Stimulated activated naive CD8-positive, alpha-beta T cell treated with anti-CD3 and anti-CD28 coated beads, Interleukin-15, amount 100 ng/mL, for 72 hours (primary cell): ENCODE data around the gene S1PR5.
"Not testable (repeated sequence)": the region's sequence is repeated elsewhere in the genome, so short reads cannot be mapped to it uniquely, and the experiment has no call there.

ENCODE experiments used
- ATAC-seq: fragments of 150-1000 bp; cut with Tn5 transposase; 2 replicates; pipeline ENCODE4 v1.10.0; 2021; ENCODE audit warnings: mild to moderate bottlenecking, moderate library complexity
- DNase-seq, 2 donors: peaks; one replicate each; pipeline ENCODE4 v3.0.0; 2021 to 2022
- H3K27ac Mint-ChIP-seq, 2 donors: one replicate each; pipeline ENCODE4 v1.8.0; 2022; ENCODE audit warnings: mild to moderate bottlenecking in 2 of 2, mixed read lengths in 2 of 2, moderate library complexity in 2 of 2
- H3K27me3 Mint-ChIP-seq: one replicate; pipeline ENCODE4 v1.8.0; 2022; ENCODE audit warnings: mixed read lengths
- H3K4me1 Mint-ChIP-seq: one replicate; pipeline ENCODE4 v1.8.0; 2022; ENCODE audit warnings: mild to moderate bottlenecking, mixed read lengths
- H3K4me3 Mint-ChIP-seq, 2 donors: one replicate each; pipeline ENCODE4 v1.8.0; 2022; ENCODE audit warnings: mild to moderate bottlenecking in 2 of 2, mixed read lengths in 2 of 2, moderate library complexity in 1 of 2
- H3K9me3 Mint-ChIP-seq, 2 donors: one replicate each; pipeline ENCODE4 v1.8.0; 2022; ENCODE audit warnings: mixed read lengths in 2 of 2

The S1PR5 gene

DNA sequence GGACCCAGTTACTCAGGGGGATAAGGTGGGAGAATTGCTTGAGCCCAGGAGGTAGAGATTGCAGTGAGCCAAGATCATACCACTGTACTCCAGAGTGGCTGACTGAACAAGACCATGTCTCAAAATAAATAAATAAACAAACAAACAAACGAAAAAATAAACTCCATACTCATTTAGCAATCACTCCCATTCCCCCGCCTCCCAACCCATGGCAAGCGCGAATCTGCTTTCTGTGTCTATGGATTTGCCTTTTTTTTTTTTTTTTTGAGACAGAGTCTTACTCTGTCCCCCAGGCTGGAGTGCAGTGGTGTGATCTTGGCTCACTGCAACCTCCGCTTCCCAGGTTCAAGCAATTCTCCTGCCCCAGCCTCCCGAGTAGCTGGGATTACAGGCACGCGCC, 9.6 kb upstream of the S1PR5 start:
- not testable (repeated sequence) for DNase-seq, ATAC-seq, H3K4me3 Mint-ChIP-seq, H3K27me3 Mint-ChIP-seq, H3K27ac Mint-ChIP-seq, H3K9me3 Mint-ChIP-seq, H3K4me1 Mint-ChIP-seq

DNA sequence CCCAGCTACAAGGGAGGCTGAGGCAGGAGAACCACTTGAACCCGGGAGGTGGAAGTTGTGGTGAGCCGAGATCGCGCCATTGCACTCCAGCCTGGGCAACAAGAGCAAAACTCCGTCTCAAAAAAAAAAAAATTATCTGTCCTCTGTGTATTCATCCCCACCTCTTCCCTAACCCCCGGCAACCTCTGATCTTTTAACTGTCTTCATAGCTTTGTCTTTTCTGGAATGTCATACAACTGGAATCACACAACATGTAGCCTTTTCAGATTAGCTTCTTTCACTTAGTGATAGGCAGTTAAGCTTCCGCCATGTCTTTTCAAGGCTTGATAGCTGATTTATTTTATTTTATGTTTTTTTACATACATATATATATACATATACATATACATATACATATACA, 8.4 kb upstream of the S1PR5 start:
- Mint-ChIP-seq H3K27ac (no peak overlapping the region), H3K27me3 (no peaks in the 10 kb centered on the region), H3K4me3 (no peak overlapping the region), H3K9me3 (no peaks in the 10 kb centered on the region), H3K4me1 (no peaks in the 10 kb centered on the region)
- ATAC-seq (no peak), DNase-seq (no peak)

DNA sequence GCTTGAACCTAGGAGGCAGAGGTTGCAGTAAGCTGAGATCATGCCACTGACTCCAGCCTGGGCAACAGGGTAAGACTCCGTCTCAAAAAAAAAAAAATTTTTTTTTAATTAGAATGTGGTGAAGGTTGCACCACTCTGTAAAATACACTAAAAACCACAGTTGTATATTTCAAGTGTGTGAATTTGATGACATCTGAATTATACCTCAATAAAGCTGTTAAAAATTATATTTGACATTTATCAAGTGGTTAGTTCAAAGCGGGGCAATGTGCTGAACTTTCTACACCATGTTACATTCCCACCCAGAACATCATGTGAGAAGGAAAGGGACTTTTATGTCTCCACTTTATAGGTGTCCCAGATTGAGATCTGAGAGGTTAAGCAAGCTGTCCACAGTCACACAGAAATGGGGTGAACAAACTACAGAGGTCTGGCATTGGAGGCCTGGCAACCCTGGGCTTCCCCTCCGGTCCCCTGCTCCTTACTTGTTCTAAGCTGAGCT, 5.9 kb upstream of the S1PR5 start:
- Mint-ChIP-seq H3K4me1 (peaks cover 16% of the 10 kb centered on the region), H3K27me3 (peaks cover 21% of the 10 kb centered on the region), H3K9me3 (no peaks in the 10 kb centered on the region), H3K27ac (no peak overlapping the region), H3K4me3 (no peak overlapping the region)
- ATAC-seq (no peak), DNase-seq (no peak)

DNA sequence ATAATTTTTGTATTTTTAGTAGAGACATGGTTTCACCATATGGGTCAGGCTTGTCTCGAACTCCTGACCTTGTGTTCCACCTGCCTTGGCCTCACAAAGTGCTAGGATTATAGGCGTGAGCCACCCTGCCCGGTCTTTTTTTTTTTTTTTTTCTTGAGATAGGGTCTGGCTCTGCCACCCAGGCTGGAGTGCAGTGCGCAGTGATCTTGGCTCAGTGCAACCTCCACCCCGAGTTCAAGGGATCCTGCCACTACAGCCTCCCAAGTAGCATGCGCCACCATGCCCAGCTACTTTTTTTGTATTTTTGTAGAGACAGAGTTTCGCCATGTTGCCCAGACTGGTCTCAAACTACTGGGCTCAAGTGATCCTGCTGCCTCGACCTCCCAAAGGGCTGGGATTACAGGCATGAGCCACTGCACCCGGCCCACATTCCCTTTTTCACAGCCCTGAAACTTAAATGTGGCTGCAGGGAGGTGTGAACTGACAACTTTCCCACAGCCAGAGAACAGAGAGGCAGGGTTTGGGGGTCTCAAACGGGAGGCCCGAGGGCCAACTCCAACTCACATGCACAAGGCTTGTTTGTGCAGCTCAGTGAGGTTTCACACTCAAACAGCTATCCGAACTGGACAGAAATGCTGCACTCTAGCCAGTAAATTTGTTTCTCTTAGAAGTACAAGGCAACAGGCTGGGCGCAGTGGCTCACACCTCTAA, 4.4 kb upstream of the S1PR5 start:
- Mint-ChIP-seq H3K27me3 (peaks cover 33% of the 10 kb centered on the region), H3K4me1 (peaks cover 26% of the 10 kb centered on the region), H3K4me3 (no peak overlapping the region), H3K9me3 (no peaks in the 10 kb centered on the region), H3K27ac (no peak overlapping the region)
- DNase-seq (no peak), ATAC-seq (no peak)

DNA sequence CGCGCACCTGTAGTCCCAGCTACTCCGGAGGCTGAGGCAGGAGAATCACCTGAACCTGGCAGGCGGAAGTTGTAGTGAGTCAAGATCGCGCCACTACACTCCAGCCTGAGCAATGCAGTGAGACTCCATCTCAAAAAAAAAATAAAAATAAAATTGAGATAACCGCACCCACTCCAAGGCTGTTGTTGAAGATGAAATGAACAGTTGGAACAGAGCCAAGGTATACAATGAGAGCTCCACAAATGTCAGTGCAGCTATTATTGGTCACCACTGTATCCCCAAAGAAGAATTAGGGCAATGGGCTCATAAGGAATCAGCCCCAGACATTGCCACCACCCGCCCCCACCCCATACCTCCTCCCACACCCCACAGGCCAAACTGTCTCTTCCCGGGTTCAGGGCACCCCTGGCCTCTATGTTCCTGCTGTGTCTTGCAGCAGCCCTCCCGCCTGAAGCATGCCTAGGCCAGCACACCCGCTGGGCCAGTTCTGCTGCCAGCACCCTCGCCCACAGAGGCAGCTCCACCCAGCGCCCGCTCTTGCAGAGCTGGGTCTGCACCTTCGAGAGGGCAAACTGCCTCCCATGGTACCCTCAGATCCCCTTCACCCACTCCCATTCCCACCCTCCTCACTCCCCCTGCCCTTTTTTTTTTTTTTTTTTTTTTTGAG, 3.5 kb upstream of the S1PR5 start:
- peaks cover 28% of the 10 kb centered on the region for H3K4me1 Mint-ChIP-seq
- H3K4me3 Mint-ChIP-seq: no peak overlapping the region
- ATAC-seq (no peak), DNase-seq (no peak)
- no peak overlapping the region for H3K27ac Mint-ChIP-seq
- H3K27me3 Mint-ChIP-seq: peaks cover 41% of the 10 kb centered on the region
- H3K9me3 Mint-ChIP-seq: no peaks in the 10 kb centered on the region

DNA sequence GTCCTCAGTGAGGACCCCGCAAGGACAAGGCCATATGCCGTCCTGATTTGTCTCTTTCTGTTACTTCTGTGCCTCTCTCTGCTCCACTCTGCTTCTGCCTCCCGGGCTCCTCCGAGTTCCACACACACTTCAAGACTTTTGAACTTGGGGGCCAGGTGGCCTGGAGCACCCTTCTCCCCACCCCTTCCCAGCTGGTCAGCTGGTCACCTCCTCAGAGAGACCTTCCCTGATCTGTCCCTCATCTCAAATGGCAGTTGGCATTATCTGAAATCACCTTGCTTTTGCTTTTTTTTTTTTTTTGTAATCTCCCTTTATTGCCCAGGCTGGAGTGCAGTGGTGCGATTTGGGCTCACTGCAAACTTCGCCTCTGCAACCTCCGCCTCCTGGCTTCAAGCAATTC, 2.2 kb upstream of the S1PR5 start:
- ATAC-seq: no peak
- Mint-ChIP-seq H3K9me3 (no peaks in the 10 kb centered on the region), H3K27me3 (peaks cover 55% of the 10 kb centered on the region), H3K4me3 (peak overlapping the region; percentile 23 to 75), H3K27ac (no peak overlapping the region), H3K4me1 (peaks cover 34% of the 10 kb centered on the region)
- DNase-seq: no peak

DNA sequence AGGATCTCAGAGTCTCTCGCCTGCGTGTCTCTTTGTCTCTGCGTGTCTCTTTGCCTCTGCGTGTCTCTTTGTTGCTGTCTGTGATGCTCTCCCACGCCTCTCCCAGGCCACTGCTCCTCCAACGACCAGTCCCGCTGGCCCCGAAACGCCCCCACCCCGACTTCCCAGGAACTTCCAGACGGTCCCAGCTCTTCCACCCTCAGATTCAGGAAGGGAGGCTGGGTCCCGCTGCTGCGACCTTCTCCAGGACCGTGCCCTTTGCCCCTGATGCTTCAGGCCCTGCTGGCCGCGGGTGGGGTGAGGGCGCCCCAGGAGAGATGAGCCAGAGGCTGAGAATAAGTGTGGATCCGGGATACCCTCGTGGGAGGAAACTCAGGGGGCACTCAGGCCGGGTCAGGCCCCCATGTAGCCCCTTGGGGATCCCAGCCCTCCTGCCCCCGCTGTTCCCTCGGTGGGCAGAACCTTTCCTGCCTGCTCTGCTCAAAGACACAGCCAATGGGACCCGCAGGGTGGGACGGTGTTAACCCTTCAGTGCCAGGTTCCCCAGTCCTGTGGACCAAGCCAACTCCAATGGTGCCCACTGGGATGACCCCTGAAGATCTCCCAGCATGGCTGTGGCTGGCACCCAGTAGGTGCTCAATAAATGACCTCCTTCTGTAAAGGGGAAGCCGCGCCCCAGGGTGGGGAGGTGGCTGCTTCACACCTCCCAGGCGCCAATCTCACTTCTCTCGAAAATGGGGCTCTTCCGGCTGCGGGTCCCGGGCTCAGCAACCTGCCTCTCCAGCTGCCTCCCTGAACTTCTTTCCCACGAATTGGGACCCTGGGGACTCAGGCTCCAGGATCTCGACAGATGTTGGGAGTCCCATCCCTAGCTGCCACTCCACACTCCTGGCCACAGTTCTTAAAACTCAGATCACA, 1.5 kb upstream of the S1PR5 start:
- peak overlapping the region in 1 of 2 donors; percentile 9 for H3K27ac Mint-ChIP-seq
- DNase-seq (no peak), ATAC-seq (peak; percentile 22)
- peaks cover 62% of the 10 kb centered on the region for H3K27me3 Mint-ChIP-seq
- peak overlapping the region; percentile 65 to 75 for H3K4me3 Mint-ChIP-seq
- peaks cover 42% of the 10 kb centered on the region for H3K4me1 Mint-ChIP-seq
- H3K9me3 Mint-ChIP-seq: no peaks in the 10 kb centered on the region

DNA sequence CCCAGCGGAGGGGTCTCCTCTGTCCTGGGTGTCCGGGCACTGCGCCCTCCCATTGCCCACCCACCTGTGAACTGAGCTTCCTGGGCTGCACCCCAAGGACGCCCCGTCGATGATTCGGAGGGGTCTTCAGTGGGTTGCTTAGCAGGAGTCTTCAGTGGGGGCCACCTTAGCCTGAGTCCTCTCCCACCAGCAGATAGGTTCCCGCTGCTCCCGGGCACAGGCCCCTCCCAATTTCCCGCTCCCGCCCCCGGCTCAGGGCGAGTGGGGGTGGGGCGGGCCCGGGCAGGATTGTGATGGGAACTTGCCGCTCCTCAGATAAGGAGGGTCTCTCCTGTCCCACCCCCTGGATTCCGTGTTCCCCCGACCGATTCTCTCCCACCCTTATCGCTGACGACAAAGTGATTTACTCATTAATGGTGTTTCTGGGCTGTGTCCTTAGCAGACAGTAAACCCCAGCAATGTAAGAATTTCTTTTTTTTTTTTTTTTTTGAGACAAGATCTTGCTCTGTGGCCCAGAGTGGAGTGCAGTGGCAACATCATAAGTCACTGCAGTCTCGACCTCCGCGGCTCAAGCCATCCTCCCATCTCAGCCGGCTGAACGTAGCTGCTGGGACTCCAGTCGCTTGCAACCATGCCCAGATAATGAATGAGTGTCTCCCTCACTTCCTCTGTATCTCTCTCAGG, 655 bp upstream of the S1PR5 start:
- ATAC-seq (peak; percentile 19), DNase-seq (no peak)
- no peaks in the 10 kb centered on the region for H3K9me3 Mint-ChIP-seq
- peaks cover 48% of the 10 kb centered on the region for H3K4me1 Mint-ChIP-seq
- peaks cover 70% of the 10 kb centered on the region for H3K27me3 Mint-ChIP-seq
- peak overlapping the region; percentile 65 to 75 for H3K4me3 Mint-ChIP-seq
- H3K27ac Mint-ChIP-seq: no peak overlapping the region

DNA sequence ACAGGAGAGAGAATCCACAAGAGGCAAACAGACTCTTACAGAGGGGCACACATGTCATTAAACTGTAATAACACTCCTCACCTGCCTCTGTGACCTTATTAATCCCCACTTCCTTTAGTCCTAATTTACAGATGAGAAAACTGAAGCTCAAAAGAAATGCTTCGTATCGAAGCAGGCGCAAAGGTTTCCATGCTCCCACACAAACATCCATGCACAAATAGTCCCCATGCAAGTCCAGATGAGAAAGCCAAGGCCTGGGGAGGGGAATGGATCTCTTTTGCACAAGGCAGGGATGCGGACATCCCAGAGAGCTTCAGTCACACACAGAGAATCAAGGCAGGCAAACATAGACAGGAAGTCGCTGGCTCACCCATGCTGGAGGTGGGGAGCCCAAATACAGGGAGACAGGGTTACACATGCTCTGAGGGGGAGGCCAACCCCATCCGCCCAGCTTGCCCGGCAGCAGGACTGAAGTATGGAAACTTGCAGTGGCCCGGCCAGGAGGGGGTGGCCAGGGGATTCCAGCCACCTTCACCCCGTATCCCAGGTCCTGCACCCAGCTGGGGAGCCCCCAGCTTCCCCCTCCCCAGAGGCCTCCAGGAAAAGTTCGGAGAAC, 468 bp downstream of the S1PR5 start:
- H3K27ac Mint-ChIP-seq: no peak overlapping the region
- H3K4me3 Mint-ChIP-seq: peak overlapping the region; percentile 23 to 41
- peaks cover 48% of the 10 kb centered on the region for H3K4me1 Mint-ChIP-seq
- DNase-seq (no peak), ATAC-seq (no peak)
- H3K27me3 Mint-ChIP-seq: peaks cover 76% of the 10 kb centered on the region
- no peaks in the 10 kb centered on the region for H3K9me3 Mint-ChIP-seq

- Mint-ChIP-seq H3K4me3 (no peak overlapping the region), H3K4me1 (peaks cover 48% of the 10 kb centered on the region), H3K27me3 (peaks cover 82% of the 10 kb centered on the region), H3K27ac (no peak overlapping the region), H3K9me3 (no peaks in the 10 kb centered on the region)
- DNase-seq: no peak
- ATAC-seq: no peak
These were observed 1.2 kb downstream of the S1PR5 start for GRCh38 chr19:10516064-10516385.

GRCh38 chr19:10514211-10515145, 2.8 kb downstream of the S1PR5 start:
- no peak overlapping the region for H3K27ac Mint-ChIP-seq
- ATAC-seq (peak; percentile 80), DNase-seq (peak; percentile 51 to 55)
- peaks cover 76% of the 10 kb centered on the region for H3K27me3 Mint-ChIP-seq
- H3K9me3 Mint-ChIP-seq: no peaks in the 10 kb centered on the region
- peak overlapping the region; percentile 66 to 83 for H3K4me3 Mint-ChIP-seq
- peaks cover 52% of the 10 kb centered on the region for H3K4me1 Mint-ChIP-seq

- H3K9me3 Mint-ChIP-seq: no peaks in the 10 kb centered on the region
- ATAC-seq: no peak
- H3K27me3 Mint-ChIP-seq: peaks cover 63% of the 10 kb centered on the region
- DNase-seq: no peak
- H3K4me3 Mint-ChIP-seq: no peak overlapping the region
- peaks cover 52% of the 10 kb centered on the region for H3K4me1 Mint-ChIP-seq
- H3K27ac Mint-ChIP-seq: no peak overlapping the region
These were observed 4.0 kb downstream of the S1PR5 start for GRCh38 chr19:10513223-10513622.

DNA sequence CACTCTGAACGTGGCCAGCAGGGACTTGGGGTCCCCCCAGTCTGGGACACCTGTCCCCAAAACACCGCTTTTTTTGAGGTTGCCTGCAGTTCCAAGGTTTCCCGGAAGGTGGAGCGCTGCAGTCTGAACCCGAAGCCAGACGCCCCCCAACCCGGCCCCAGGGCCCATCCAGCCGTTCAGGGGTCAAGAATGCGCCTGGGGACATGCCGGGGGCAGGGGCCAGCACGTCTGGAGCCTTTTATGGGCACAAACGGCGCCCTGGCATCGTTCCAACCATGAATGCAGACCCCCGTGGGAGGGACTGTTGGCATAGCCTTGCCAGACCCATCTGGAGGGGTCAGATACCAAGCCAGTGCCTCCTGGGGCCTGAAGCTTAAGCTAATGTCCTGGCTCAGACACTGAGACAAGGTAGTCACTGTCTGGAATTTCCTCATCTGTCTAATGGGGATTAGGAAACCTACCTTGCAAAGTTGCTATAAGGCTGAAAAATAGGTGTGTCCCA, 6.9 kb downstream of the S1PR5 start:
- peaks cover 38% of the 10 kb centered on the region for H3K27me3 Mint-ChIP-seq
- ATAC-seq (no peak), DNase-seq (peak; percentile 60 to 70)
- H3K4me1 Mint-ChIP-seq: peaks cover 45% of the 10 kb centered on the region
- H3K4me3 Mint-ChIP-seq: no peak overlapping the region
- no peaks in the 10 kb centered on the region for H3K9me3 Mint-ChIP-seq
- H3K27ac Mint-ChIP-seq: no peak overlapping the region

- ATAC-seq (peak; percentile 84), DNase-seq (peak; percentile 21 to 65)
- Mint-ChIP-seq H3K4me3 (no peak overlapping the region), H3K27me3 (peaks cover 22% of the 10 kb centered on the region), H3K4me1 (peaks cover 36% of the 10 kb centered on the region), H3K9me3 (no peaks in the 10 kb centered on the region), H3K27ac (no peak overlapping the region)
These were observed 8.5 kb downstream of the S1PR5 start for GRCh38 chr19:10508707-10509106.
